ENCODE data around the gene IL6ST.

DNA sequence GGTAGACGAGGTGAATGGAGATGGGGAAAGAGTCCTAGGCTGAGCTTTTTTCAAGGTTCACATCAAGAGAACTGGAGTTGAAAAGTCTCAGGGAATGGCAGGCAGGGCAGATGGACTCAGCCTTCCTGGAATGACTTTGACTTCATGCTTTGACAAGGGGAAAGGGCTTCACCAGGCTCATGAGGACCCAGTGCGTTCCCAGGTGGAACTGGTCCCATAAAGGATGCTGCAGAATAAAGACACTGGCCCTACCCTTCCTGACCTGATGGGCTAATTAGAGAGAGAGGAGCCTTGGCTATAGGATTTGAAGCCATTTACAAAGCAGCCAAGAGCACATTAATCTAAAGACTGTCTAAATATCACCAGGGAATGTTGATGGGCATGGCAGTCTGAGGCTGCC, 79.8 kb downstream of the IL6ST start:
- TF ChIP-seq, protein P1, sequence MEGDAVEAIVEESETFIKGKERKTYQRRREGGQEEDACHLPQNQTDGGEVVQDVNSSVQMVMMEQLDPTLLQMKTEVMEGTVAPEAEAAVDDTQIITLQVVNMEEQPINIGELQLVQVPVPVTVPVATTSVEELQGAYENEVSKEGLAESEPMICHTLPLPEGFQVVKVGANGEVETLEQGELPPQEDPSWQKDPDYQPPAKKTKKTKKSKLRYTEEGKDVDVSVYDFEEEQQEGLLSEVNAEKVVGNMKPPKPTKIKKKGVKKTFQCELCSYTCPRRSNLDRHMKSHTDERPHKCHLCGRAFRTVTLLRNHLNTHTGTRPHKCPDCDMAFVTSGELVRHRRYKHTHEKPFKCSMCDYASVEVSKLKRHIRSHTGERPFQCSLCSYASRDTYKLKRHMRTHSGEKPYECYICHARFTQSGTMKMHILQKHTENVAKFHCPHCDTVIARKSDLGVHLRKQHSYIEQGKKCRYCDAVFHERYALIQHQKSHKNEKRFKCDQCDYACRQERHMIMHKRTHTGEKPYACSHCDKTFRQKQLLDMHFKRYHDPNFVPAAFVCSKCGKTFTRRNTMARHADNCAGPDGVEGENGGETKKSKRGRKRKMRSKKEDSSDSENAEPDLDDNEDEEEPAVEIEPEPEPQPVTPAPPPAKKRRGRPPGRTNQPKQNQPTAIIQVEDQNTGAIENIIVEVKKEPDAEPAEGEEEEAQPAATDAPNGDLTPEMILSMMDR (IDR thresholded peaks at IDR 0.05; ENCODE audit: low read depth, low read length, poor library complexity, severe bottlenecking) = no peak
- TF ChIP-seq EZH2phosphoT487 (IDR thresholded peaks at IDR 0.05; ENCODE audit: borderline replicate concordance, low read length) = no peak

All from DOHH2 (cell line).